GM12878 (cell line): ENCODE measurements around the gene HS6ST1. TPM values are rescaled to one million over a fixed set of nuclear protein-coding genes. Genes with fewer than 3 reads are reported as not detected.

ENCODE experiments used
- ATAC-seq: fragments of 200-7000 bp; cut with Tn5 transposase; 3 replicates; pipeline ENCODE4 v1.9.1; 2020; ENCODE audit warnings: mild to moderate bottlenecking, moderate library complexity
- BruUV-seq: library from RNA; stranded (reverse); fragments of 400-500 nt; replicated peaks from 2 replicates; lab custom pipeline; 2021; lab: Mats Ljungman, UMichigan
- CTCF ChIA-PET: fragments of 300-600 bp; sonication (Branson Sonifier 250); formaldehyde crosslinking; extraction: SDS; loops from one replicate; lab custom pipeline; 2021; ENCODE audit warnings: inconsistent platforms; lab: Yijun Ruan, JAX
- POLR2A ChIA-PET: fragments of 350-600 bp; formaldehyde crosslinking; extraction: SDS; loops from one replicate; lab custom pipeline; 2021; ENCODE audit warnings: inconsistent platforms; lab: Charles Lee
- RAD21 ChIA-PET: fragments of 300-600 bp; sonication (Branson Sonifier 250); formaldehyde crosslinking; loops from one replicate; lab custom pipeline; 2023; ENCODE audit warnings: antibody characterized with exemption; ENCODE audit not compliant: unreplicated experiment; lab: Charles Lee
- SMC1A ChIA-PET: fragments of 300-600 bp; sonication (Branson Sonifier 250); formaldehyde crosslinking; loops from one replicate; lab custom pipeline; 2023; ENCODE audit not compliant: unreplicated experiment, uncharacterized antibody; lab: Charles Lee
- DNase-seq: peaks from one replicate; pipeline ENCODE4 v3.0.0-alpha.2; 2011; ENCODE audit warnings: low read depth, low spot score
- FAIRE-seq: peaks from 3 replicates; lab custom pipeline; 2011; peaks lifted over from hg19 to GRCh38; lab: Jason Lieb, UNC
- H2AFZ ChIP-seq: 2 replicates; pipeline ENCODE4 v1.6.0; 2011; ENCODE audit warnings: low read depth, low read length, control low read depth; ENCODE audit not compliant: control insufficient read depth
- H3K27ac ChIP-seq: 2 replicates; pipeline ENCODE4 v1.5.1; 2011; ENCODE audit warnings: control low read depth; ENCODE audit not compliant: control insufficient read depth, insufficient read depth
- H3K27me3 ChIP-seq, 2 experiments: replicated peaks in 1 of 2; 2 replicates each; pipeline versions ENCODE4 v1.6.0 to v1.6.1; 2011; ENCODE audit warnings: low read length in 1 of 2; ENCODE audit not compliant: control insufficient read depth in 2 of 2, insufficient read depth in 2 of 2
- H3K36me3 ChIP-seq, 2 experiments: 2 replicates each; pipeline ENCODE4 v1.5.1; 2011; ENCODE audit warnings: low read length in 1 of 2; ENCODE audit not compliant: control insufficient read depth in 2 of 2, insufficient read depth in 2 of 2
- H3K4me1 ChIP-seq: 2 replicates; pipeline ENCODE4 v1.6.1; 2011; ENCODE audit warnings: mild to moderate bottlenecking, low read length, moderate library complexity, mixed read lengths; ENCODE audit not compliant: control insufficient read depth, insufficient read depth
- H3K4me2 ChIP-seq: 2 replicates; pipeline ENCODE4 v1.6.0; 2011; ENCODE audit warnings: control low read depth; ENCODE audit not compliant: control insufficient read depth, insufficient read depth
- H3K4me3 ChIP-seq: fragments of 200-600 bp; sonication (generic); 2 replicates; pipeline ENCODE4 v1.5.1; 2016
- H3K79me2 ChIP-seq: 2 replicates; pipeline ENCODE4 v1.6.0; 2011; ENCODE audit warnings: low read length; ENCODE audit not compliant: control insufficient read depth, insufficient read depth
- H3K9ac ChIP-seq: 2 replicates; pipeline ENCODE4 v1.8.0; 2011; ENCODE audit warnings: low read length, control low read depth, mixed read lengths; ENCODE audit not compliant: control insufficient read depth, insufficient read depth
- H3K9me3 ChIP-seq: replicated peaks from 3 replicates; pipeline ENCODE4 v1.5.1; 2011; ENCODE audit warnings: mild to moderate bottlenecking, low read length; ENCODE audit not compliant: control insufficient read depth, insufficient read depth
- H4K20me1 ChIP-seq: 2 replicates; pipeline ENCODE4 v1.6.0; 2011; ENCODE audit not compliant: control insufficient read depth, insufficient read depth
- EZH2 ChIP-seq: IDR thresholded peaks from 2 replicates; pipeline ENCODE4 v1.6.1; 2012; ENCODE audit warnings: low read depth, mild to moderate bottlenecking, control low read depth, inconsistent platforms, low read length, borderline replicate concordance; ENCODE audit not compliant: control insufficient read depth
- GABPA ChIP-seq: IDR thresholded peaks from 2 replicates; pipeline ENCODE4 v1.6.1; 2014; ENCODE audit warnings: antibody characterized with exemption, low read depth, mild to moderate bottlenecking, inconsistent platforms
- HDAC6 ChIP-seq: fragments of 200-600 bp; sonication (generic); IDR thresholded peaks from one replicate; pipeline ENCODE4 v1.8.0; 2017; ENCODE audit warnings: antibody characterized with exemption; ENCODE audit not compliant: unreplicated experiment
- MTA2 ChIP-seq: fragments of 450-650 bp; IDR thresholded peaks from 2 replicates; pipeline ENCODE4 v1.6.1; 2016; ENCODE audit warnings: low read depth, mild to moderate bottlenecking, moderate library complexity
- PML ChIP-seq: IDR thresholded peaks from 2 replicates; pipeline ENCODE4 v1.6.1; 2012; ENCODE audit warnings: low read length, inconsistent platforms
- POLR2AphosphoS5 ChIP-seq: IDR thresholded peaks from 2 replicates; pipeline ENCODE4 v1.6.1; 2011; ENCODE audit warnings: mild to moderate bottlenecking, low read length, inconsistent platforms
- RUNX3 ChIP-seq: IDR thresholded peaks from 2 replicates; pipeline ENCODE4 v1.6.1; 2012; ENCODE audit warnings: low read length, inconsistent platforms
- SMAD5 ChIP-seq: IDR thresholded peaks from 2 replicates; pipeline ENCODE4 v1.6.1; 2016; ENCODE audit warnings: antibody characterized with exemption, low read depth
- TARDBP ChIP-seq: IDR thresholded peaks from 2 replicates; pipeline ENCODE4 v1.6.1; 2016; ENCODE audit warnings: borderline replicate concordance
- WGBS: methylation state at CpG from one replicate; pipeline ENCODE4 v1.1.6; 2016; ENCODE audit warnings: low lambda C conversion rate; ENCODE audit not compliant: insufficient replicate concordance, insufficient coverage; ENCODE audit errors: missing lambda C conversion rate; 5-methylcytosine and 5-hydroxymethylcytosine counted together
- in situ Hi-C: fragments of 300-500 bp; cut with MboI; formaldehyde crosslinking; loops from 9 replicates; pipeline ENCODE4 v1.14.3; 2018; ENCODE audit warnings: mixed read lengths
- intact Hi-C: fragments of 100-400 bp; cut with micrococcal nuclease; formaldehyde crosslinking; loops from one replicate; pipeline ENCODE4 v1.14.2; 2022; ENCODE audit not compliant: unreplicated experiment
- polyA plus RNA-seq, 11 experiments: library from polyadenylated mRNA; depleted of rRNA in 4 of 11; unstranded in 6 of 11; stranded (reverse) in 5 of 11; fragments of >200 nt; fragmentation: Nextera tagmentation in 4 of 11; fragmentation: Illumina TruSeq in 1 of 11; extraction: Ambion mirVana in 4 of 11; extraction: Trizol in 1 of 11; gene quantifications; 1 replicate in 1 of 11; 2 replicates in 10 of 11; pipeline versions ENCODE4 v1.2.1 to v1.2.3, GENCODE V29; 2011 to 2016; ENCODE audit warnings: inconsistent platforms in 2 of 11, missing spikeins in 2 of 11, low read depth in 1 of 11
- total RNA-seq, 4 experiments: library from RNA; depleted of rRNA in 3 of 4; stranded (reverse); fragments of >200 nt in 3 of 4; fragmentation: Illumina TruSeq in 1 of 4; extraction: Trizol in 1 of 4; gene quantifications; 2 replicates each; pipeline versions ENCODE4 v1.2.1 to v1.2.3, GENCODE V29; 2013 to 2021

HS6ST1 gene
- total and polyA plus RNA-seq, 10 of the 15 experiments (the other 5 are each of a cell fraction or from before 2014, with no cell fraction given): 0.48 to 17.0 (median 4.7) TPM

DNA sequence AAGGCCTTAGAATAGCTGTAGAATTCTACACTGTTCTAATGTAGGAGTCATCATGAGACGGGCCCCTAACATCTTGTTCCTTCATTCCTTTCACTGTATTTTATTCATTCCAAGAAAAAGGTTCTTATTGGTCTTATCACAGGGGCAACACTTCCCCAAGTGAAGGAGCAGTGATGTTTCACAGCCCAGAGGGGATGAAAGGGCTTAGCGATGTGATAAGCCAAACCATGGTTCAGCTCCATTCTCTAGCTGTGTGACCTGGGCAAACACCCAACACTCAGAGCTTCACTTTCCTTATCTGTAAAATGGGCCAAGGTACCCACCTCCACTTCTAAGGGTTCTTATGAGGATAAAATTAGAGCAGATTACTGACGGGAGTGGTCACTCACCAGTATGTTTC is 25.4 kb upstream of the HS6ST1 start (continued):
- TF ChIP-seq RUNX3 (no peak), SMAD5 (no peak), TARDBP (no peak)

DNA sequence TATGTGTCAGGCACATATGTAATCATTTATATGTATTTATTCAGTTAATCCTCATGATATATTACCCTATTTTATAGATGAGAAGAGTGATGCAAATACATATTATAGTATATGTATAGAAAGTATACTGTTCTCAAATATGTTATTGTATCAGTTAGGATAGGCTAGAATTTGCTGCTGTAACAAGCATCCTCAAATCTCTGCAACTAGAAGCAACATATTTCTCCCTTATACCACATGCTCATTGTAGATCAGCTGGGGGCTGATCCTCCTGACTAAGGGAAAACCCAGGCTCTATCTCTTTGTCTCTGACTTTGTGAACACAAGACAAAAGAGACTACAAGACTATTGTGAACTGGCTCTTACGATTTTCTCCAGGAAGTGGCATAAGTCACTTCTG is 24.8 kb upstream of the HS6ST1 start:
- ChIA-PET POLR2A (no interaction called here), CTCF (no interaction called here), RAD21 (no interaction called here), SMC1A (no interaction called here)
- WGBS: 44% methylated on average over 1 of the region's 1 CpG
- intact Hi-C loops (no loop called here), in situ Hi-C loops (no loop called here)
- Histone ChIP-seq H3K4me3 (no peak overlapping the region), H2AFZ (no peak overlapping the region), H3K4me2 (no peak overlapping the region), H3K36me3 (no peaks in the 10 kb centered on the region), H3K4me1 (no peaks in the 10 kb centered on the region), H3K9me3 (no peaks in the 10 kb centered on the region; the same call in 2 of the 3 replicates), H3K9ac (no peak overlapping the region), H3K27ac (no peak overlapping the region), H4K20me1 (no peaks in the 10 kb centered on the region), H3K79me2 (no peaks in the 10 kb centered on the region), H3K27me3 (no peaks in the 10 kb centered on the region)
- no peak for DNase-seq
- TF ChIP-seq POLR2AphosphoS5 (no peak), HDAC6 (no peak), EZH2 (no peak), PML (no peak), MTA2 (no peak), GABPA (no peak)
- no TSS peak for BruUV-seq
- no peak for ATAC-seq
- no peak for FAIRE-seq
